ENCODE results near the gene FOSL1.

Gene FOSL1

GRCh38 chr11:65919573-65920371, 19.6 kb upstream of the FOSL1 start:
- peak in 1 of 2 donors; percentile 37 for DNase-seq (ENCODE audit: low read depth in 1 of 2, low spot score in 1 of 2)

- DNase-seq (ENCODE audit: low read depth in 1 of 2, low spot score in 1 of 2): peak; percentile 98 to 99
These were observed 19.0 kb upstream of the FOSL1 start, which contains the start of gene DRAP1 for GRCh38 chr11:65919141-65919572. TSS of gene DRAP1 (plus strand) at chr11:65919426. CDS start at chr11:65919502, 76 bp downstream.

- DNase-seq (ENCODE audit: low read depth in 1 of 2, low spot score in 1 of 2): no peak
These were observed 18.3 kb upstream of the FOSL1 start, which contains the start of gene C11orf68 for GRCh38 chr11:65918211-65919140. TSS of gene C11orf68 (minus strand) at chr11:65919062. CDS start at chr11:65919031, 31 bp downstream.

GRCh38 chr11:65917434-65918210, 17.4 kb upstream of the FOSL1 start:
- no peak for DNase-seq (ENCODE audit: low read depth in 1 of 2, low spot score in 1 of 2)

- DNase-seq (ENCODE audit: low read depth in 1 of 2, low spot score in 1 of 2): no peak
These were observed 16.9 kb upstream of the FOSL1 start for GRCh38 chr11:65917077-65917433.

- no peak for DNase-seq (ENCODE audit: low read depth in 1 of 2, low spot score in 1 of 2)
These were observed 16.2 kb upstream of the FOSL1 start for GRCh38 chr11:65916391-65916790.

GRCh38 chr11:65915821-65916251, 15.6 kb upstream of the FOSL1 start:
- DNase-seq (ENCODE audit: low read depth in 1 of 2, low spot score in 1 of 2): no peak

- no peak for DNase-seq (ENCODE audit: low read depth in 1 of 2, low spot score in 1 of 2)
These were observed 15.1 kb upstream of the FOSL1 start for GRCh38 chr11:65915101-65915820.

GRCh38 chr11:65912845-65913244, 12.7 kb upstream of the FOSL1 start:
- DNase-seq (ENCODE audit: low read depth in 1 of 2, low spot score in 1 of 2): no peak

GRCh38 chr11:65911682-65912568, 11.7 kb upstream of the FOSL1 start:
- no peak for DNase-seq (ENCODE audit: low read depth in 1 of 2, low spot score in 1 of 2)

- no peak for DNase-seq (ENCODE audit: low read depth in 1 of 2, low spot score in 1 of 2)
These were observed 7.7 kb upstream of the FOSL1 start for GRCh38 chr11:65907878-65908277.

GRCh38 chr11:65906602-65907001, 6.4 kb upstream of the FOSL1 start:
- no peak for DNase-seq (ENCODE audit: low read depth in 1 of 2, low spot score in 1 of 2)

- DNase-seq (ENCODE audit: low read depth in 1 of 2, low spot score in 1 of 2): no peak
These were observed 3.5 kb upstream of the FOSL1 start for GRCh38 chr11:65903715-65904114.

GRCh38 chr11:65903068-65903481, 2.9 kb upstream of the FOSL1 start:
- no peak for DNase-seq (ENCODE audit: low read depth in 1 of 2, low spot score in 1 of 2)

GRCh38 chr11:65900899-65901180, 652 bp upstream of the FOSL1 start:
- no peak for DNase-seq (ENCODE audit: low read depth in 1 of 2, low spot score in 1 of 2)

GRCh38 chr11:65899356-65900124, 648 bp downstream of the FOSL1 start:
- peak; percentile 55 to 69 for DNase-seq (ENCODE audit: low read depth in 1 of 2, low spot score in 1 of 2)

- no peak for DNase-seq (ENCODE audit: low read depth in 1 of 2, low spot score in 1 of 2)
These were observed 1.4 kb downstream of the FOSL1 start for GRCh38 chr11:65898656-65899355.

GRCh38 chr11:65897020-65897471, 3.1 kb downstream of the FOSL1 start:
- DNase-seq (ENCODE audit: low read depth in 1 of 2, low spot score in 1 of 2): no peak
